Stimulated activated CD8-positive, alpha-beta memory T cell treated with anti-CD3 and anti-CD28 coated beads, Interleukin-4, amount 100 ng/mL, for 24 hours (primary cell): Measurements from ENCODE around the gene AGPAT4.

ENCODE experiments used
- DNase-seq: peaks from one replicate; pipeline ENCODE4 v3.0.0-alpha.2; 2020; ENCODE audit warnings: low read depth

AGPAT4 gene

DNA sequence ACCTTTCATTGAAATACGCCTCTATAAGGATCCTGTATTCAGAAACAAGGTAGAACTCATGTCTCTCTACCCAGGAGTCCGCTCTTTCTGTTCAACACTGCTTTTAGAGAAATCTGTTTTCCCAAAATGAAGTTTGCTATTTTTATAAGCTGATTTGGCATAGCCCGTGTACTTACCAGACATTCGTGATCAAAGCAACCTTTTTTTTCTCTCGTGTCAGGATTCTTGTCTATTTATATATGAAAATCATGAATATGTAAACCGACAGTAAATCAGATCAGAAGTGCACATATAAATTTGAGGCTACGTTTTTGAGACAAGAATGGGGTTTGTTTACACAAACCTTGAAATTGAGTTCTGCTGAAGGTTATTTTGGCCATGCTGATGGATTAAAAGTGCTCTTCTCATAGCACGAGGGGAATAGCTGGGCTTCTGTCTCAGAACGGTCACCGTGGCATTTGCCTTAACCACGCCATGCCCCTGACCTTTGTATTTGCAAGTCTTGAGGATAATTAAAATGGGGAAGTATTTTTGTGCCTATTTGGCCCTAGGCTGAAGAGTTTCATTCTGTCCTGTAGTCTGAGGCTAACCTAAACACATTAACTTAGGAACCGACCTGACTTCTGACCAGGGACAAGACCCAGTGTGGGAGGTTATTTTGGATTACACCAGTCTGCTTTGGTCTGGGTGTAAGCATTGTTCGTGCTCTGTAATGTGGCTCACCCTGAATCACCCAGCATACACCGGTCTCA lies 163.7 kb downstream of the AGPAT4 start:
- no peak for DNase-seq

DNA sequence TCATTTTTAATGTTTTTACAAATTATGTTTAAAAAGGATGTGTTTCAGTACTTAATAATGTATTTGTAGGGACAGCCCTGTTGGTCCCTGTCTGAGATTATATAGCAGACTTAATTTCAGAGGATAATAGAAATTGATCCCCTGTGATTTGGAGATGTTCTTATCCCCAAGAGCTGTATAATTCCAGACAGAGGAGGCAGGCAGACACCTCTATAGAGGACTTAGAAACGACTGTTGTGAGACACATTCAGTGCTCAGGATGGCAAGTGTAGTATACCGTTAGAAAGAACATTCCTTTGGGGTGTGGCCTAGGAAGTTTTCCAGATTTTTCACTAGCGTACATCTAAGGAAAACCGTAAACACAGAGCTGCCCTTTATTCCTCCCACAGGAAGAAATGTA lies 164.5 kb downstream of the AGPAT4 start:
- DNase-seq, result no peak

DNA sequence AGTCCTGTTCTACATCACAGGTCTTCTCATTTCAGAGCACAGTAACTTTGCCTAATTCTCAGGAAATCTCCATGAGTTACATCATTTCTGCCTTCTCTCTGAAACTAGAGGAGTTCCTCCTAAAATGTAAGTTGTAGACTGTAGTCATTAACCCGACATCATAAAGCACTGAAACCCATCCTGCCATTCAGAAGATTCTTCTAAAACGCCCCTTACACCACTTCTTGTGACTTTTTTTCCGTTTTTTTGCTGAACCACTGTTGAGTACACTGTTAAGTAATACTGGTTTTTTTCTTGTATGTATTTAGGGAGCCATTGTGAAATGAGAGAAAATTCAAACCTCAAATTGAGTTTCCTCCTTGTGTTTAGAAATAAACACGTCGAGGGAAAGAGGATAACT lies 164.9 kb downstream of the AGPAT4 start:
- no peak for DNase-seq

DNA sequence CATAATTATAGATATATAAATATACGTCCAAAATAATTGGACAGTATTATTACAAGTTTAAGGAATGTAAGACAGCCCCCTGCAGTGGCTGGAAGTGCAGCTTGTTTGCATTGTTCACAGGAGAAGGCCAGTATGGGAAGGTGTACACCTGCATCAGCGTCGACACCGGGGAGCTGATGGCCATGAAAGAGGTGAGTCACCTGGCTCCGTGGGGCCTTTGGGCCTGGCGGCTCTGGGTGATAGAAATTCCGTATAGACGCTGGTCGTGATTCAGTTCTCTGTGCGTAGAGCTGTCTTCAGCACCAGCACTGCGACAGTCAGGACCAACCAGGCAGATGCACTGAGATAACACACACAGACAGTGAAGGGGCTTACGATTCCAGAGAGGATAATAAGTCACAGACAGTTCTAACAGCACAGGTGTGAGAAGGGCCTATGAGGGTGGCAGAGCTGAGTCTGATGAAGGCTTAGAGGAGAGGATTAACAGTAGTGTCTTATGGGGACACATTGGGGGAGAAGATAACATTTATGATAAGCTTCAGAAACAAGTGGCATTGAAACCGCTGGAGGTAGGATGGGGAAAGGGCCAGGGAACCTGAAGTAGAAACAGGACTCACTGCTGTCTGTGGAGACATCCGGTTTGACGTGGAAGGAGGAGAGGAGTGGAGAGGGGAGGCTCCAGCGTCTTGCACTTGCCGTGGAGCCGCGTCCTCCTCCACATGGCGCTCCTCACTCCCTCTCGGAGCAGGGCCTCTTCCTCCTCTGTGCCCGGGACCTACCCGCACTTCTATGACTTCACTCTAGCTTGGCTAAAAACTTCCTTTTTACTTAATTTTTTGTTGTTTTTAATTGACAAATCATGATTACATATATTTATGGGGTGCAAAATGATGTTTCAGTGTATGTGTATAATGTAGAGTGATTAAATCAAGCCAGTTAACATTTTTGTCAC lies 165.8 kb downstream of the AGPAT4 start:
- no peak for DNase-seq

DNA sequence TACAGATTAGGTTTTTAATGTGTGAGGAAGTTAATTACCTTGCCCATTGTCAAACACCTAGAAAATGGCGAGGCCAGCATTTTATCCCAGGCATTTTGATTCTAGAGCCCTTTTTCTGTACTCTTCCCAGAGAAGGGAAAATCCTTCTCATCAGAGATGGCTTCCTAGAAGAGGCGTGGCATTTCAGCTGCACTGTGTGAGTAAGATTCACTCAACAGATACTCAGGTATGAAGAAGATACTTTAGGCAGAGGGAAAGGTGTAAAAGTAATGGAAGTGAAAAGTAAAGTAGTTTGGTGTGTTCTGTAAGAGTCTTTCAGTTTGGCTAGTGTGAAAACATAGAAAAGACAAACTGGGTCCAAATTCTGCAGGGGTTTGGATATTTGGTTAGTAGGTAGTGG lies 168.5 kb downstream of the AGPAT4 start:
- no peak for DNase-seq

DNA sequence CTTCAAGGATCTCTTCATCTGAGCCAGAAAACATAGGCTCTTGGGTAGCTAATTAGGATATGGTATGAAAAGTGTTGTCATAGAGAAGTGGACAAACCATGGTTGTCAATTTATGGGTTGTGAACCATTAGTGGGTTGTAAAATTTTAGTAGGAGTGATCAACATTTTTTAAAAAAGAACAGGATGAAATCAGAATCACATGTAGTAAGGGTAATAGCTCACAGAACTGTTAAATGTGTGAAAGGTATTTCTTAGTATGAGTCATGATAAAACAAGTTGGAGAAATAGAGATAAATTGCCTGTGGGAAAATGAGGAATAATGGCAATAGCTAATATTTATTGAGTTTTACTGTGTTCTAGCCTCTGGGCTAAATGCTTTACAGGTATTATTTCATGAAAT lies 168.9 kb downstream of the AGPAT4 start:
- no peak for DNase-seq

DNA sequence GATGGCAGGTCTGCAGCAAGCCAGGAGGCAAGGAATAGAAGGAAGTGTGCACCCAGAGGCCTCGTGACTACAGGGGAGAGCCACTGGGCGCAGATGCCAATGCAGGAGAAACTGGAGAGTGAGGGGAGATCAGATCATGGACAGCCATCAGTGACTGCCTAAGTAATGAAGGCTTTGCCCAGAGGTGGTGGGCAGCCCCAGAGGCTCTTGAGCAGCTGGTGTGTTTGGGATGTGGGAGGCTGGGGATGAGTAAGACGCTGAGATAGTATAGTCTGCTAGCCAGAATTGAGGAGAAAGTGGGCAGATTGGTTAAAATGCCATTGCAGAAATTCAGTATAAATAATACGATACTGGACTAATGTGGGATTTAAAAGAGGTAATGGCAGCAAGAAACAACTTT lies 170.4 kb downstream of the AGPAT4 start:
- DNase-seq, result no peak

DNA sequence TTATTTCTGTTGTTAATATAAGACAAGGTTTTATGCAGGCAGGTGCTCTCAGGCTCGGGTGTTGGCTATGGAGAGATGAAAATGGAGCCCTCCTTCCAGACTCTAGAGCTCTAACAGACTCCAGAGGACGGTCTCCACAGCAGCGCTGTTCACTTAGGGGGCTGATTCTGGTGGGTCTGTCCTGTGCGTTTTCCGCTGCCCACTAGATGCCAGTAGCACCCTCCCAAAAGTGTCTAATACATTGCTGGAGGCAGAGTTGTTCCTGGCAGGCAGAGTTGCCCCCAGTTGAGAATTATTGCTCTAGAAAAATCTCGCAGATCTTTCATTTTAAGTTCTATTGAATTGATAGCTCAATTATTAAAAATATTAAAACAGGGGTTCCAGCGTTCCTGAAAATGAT lies 172.3 kb downstream of the AGPAT4 start:
- DNase-seq, result no peak

DNA sequence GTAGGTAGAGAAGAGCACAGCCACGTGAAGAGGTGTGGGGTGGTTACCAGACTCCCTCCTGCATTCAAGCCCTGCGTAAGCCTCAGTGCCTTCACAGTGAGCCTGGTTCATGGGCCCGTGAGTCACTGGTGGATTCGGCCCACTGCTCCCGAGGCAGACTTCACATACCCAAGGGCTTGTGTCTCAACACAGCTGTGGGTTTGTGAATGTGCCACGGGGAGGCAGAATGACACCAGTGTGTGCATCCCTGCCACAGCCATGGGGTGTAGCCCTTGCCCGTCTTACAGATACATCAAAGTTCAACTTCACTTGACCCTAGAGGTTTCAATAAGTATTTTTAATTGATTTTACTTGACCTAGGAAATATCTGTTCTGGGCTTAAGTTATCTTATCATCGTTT lies 173.8 kb downstream of the AGPAT4 start:
- no peak for DNase-seq

DNA sequence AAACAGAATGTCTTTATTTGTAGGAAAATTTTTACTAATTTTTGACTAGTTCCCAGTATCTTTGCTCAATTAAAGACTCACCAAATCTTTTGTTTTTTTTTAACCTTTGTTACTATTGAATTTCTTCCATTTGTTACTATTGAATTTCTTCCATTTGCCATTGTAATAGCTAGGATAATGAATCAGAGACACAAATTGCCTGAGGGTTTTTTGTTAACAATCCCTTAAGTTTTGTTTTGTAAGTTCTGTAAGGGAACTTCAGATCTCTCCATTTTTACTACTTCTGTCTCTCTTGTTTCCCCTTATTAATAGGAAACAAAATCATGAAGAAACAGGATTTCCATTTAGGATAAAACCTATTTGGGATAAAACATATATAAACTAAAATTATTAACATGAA lies 177.9 kb downstream of the AGPAT4 start:
- DNase-seq, result no peak

DNA sequence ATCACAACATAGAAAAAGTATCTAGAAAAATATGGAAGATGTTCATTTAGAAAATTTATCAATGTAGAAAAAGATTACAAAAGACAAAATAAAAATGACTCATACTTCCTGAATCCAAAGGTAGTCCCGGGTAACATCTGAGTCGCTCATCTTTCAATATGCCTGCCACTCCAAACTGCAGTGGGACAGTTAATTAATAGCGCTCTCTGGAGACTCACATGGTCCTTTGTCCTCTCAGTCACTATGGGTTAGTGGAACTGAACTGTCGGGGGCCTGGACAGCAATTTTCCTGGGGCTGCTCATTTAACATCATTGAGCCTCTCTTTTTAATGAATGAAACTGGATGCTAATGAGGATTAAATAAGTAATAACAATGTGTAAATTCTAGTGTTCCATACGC lies 178.9 kb downstream of the AGPAT4 start:
- no peak for DNase-seq

DNA sequence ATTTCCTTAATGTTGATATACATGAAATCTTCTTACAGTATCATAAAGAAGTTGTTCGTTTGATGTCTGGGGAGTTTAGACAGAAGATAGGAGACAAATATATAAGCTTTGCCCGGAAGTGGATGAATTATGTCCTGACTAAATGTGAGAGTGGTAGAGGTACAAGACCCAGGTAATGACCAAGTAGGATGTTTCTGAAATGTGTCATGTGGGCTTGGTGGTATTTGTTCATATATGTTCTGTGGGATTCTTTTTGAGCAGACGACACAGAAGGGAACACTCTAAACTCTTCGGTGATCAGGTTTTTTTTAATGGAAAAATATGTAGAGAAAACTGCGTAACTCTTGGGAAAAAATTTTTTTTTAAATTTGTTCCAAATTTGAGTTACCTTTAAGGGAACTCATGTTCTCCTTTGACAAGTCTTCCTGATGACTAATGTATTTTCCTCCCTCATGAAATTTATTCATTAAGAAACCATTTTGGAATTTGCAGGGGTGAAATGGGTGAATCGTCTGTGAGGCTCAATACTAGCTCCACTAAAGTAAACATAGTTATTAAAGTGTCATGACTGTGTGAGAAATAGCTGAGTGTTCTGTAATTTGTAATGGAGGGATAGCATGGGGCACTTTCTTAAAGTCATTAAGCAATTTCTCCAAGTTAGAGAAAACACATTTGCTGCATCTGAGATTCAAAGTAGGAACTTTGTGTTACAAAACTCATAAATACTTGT lies 181.7 kb downstream of the AGPAT4 start:
- DNase-seq, result no peak

DNA sequence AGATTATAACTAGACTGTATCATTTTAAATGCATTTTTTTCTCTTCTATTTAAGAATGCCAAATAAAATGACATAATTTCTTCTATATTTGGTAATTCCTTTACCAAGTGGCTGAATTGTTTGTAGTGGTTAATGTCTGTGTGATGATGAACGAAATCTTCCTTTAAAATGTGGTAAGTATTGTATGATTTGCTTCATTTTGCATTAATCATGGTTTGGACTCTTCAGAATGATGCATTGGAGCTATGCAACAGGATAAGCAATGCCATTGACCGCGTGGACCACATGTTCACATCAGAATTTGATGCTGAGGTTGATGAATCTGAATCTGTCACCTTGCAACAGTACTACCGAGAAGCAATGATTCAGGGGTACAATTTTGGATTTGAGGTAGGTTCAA lies 182.7 kb downstream of the AGPAT4 start:
- no peak for DNase-seq

DNA sequence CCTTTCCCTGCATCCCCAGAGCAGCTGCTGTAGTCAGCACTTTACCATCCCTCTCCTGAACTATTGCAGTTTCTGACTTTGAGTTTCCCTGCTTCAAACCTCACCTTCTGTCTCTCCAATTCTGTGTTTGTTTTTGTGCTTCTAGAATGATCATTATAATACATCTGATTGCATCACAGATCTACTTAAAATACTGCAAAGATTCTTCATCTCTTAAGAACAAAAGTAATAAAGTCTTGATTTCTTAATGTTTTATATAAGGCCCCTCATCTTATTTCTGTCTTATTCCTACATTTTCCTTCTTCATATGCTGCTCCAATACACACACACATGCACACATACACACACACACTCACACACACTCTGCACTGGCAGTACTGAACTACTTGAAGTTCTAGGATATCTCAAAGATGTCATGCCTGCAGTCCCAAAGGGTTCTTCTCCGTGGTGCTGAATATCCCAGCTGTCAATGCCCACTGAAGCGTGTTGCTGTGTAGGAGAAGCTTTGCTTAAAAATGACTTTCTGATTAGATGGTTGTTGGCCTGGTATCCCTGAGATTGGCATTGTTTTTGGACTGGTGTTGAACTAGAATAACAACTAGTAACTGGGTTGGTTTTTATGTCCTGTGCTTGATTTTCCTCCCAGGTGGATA lies 185.1 kb downstream of the AGPAT4 start:
- no peak for DNase-seq

DNA sequence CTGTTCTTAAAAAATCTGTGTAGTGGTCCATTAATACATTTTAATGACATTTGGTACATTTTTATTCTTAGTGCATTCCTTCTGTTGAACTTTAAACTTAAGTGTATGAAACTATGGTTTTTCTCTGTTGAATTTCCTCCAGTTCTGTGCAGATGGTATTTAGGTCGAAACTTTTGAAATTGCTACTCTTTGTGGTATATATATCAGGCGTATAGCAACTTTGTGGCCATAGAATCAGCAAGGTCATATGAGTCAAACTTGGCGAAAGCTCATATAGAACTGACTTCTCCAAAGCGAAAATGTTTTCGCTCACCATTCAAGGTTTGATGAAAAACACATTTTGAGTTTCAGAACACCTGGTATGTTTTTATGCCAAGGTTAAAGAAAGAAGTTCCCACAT lies 188.6 kb downstream of the AGPAT4 start:
- no peak for DNase-seq

DNA sequence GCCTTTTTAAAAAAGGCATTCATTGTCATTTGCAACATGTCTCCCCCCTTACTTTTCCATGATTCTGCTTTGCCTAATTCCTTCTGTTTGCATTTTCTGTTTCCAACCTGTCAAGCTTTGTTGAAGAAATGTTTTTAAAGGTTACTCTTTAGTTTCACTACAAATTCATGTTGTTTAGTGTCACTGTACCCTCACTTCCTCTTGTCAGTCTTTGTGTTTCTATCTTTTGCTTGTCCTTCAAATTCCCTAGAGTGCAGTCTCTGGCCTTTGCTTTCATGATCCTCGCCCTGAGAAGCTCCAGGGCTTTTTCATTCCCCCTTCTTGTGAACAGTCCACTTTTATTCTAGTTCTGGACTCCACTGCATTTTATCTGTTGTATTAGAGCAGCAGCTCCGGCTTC lies 191.6 kb downstream of the AGPAT4 start:
- DNase-seq, result no peak

DNA sequence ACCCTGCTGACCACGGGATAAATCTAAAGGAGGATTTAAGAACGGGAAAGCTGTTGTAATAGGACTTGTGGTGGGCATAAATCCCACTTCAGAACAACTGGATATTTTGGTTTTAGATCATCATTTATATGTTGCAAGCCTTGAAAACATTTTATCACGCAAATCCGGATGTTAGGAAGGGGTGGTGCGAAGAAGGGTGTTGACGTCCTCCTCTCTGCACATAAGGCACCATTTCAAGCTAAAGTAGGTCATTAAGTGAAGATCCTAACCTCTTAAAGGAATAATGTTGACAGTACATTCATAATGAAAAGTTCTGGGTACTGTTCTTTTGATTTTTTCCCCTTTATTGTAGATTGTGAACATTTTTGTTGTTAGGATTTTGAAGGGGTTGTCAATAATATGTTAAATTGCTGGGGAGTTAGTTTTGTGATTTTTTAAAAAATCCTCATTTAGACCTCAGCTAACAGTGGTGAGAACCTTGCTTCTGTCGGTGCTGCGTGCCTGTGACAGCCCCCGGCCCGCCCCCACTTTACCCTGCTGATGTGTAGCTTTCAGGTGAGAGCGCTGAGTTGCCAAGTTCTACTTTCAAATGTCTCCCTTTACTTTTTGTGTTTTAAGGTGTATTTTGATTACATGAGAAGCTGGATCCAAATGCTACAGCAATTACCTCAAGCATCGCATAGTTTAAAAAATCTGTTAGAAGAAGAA lies 193.4 kb downstream of the AGPAT4 start:
- DNase-seq, result no peak
